Subcutaneous adipose tissue (tissue), 4 donors: Measurements from ENCODE around the gene GRIN2B. TPM values are rescaled to one million over a fixed set of nuclear protein-coding genes. Genes with fewer than 3 reads are reported as not detected.

Experiments used
- total RNA-seq, 4 donors: library from RNA; depleted of rRNA; stranded (reverse); fragments of >200 nt; gene quantifications; one replicate each; pipeline ENCODE4 v1.1.0, GENCODE V29; 2016
- TF ChIP-seq, protein P1 (sequence below): fragments of 450-650 bp; IDR thresholded peaks from one replicate; pipeline ENCODE4 v1.5.1; 2016; ENCODE audit warnings: low read depth, mild to moderate bottlenecking, control low read depth, antibody characterized with exemption, moderate library complexity

Gene GRIN2B
- total RNA-seq = 1 to 10 TPM in 1 of 4 donors, under 1 TPM in 2, not detected in 1; under 0.01 to 2.0 (median 0.34) TPM

- TF ChIP-seq, protein P1, sequence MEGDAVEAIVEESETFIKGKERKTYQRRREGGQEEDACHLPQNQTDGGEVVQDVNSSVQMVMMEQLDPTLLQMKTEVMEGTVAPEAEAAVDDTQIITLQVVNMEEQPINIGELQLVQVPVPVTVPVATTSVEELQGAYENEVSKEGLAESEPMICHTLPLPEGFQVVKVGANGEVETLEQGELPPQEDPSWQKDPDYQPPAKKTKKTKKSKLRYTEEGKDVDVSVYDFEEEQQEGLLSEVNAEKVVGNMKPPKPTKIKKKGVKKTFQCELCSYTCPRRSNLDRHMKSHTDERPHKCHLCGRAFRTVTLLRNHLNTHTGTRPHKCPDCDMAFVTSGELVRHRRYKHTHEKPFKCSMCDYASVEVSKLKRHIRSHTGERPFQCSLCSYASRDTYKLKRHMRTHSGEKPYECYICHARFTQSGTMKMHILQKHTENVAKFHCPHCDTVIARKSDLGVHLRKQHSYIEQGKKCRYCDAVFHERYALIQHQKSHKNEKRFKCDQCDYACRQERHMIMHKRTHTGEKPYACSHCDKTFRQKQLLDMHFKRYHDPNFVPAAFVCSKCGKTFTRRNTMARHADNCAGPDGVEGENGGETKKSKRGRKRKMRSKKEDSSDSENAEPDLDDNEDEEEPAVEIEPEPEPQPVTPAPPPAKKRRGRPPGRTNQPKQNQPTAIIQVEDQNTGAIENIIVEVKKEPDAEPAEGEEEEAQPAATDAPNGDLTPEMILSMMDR = no peak
Observed at GRCh38 chr12:13981296-13981962, at the start of gene GRIN2B. Gene GRIN2B, minus strand, starts transcription at chr12:13981602. Its CDS starts 115,394 bp downstream, at chr12:13866208.

GRCh38 chr12:14026537-14026936 is 45.1 kb upstream of the GRIN2B start:
- TF ChIP-seq, protein P1 = no peak

DNA sequence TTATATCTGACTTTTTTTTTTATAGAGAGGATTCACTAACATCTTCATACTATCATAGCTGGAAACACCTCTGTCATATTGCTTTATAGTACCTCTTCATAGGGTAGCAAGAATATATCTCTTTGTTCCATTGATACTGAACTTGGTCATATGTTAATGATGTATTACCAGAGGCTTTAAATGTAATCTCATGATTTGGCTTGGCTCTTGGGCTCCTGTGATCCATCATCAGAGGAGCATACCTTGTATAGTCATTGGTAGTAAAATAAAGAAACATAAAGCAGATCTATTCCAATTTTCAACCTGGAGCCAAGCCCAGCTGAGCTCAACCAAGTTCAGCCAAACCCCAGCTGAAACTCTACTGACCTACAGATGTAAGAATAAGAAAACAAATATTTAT is 43.2 kb upstream of the GRIN2B start:
- TF ChIP-seq, protein P1 = no peak

GRCh38 chr12:14018080-14018479 is 36.7 kb upstream of the GRIN2B start:
- TF ChIP-seq, protein P1 = no peak

GRCh38 chr12:14010989-14011388 is 29.6 kb upstream of the GRIN2B start:
- TF ChIP-seq, protein P1 = no peak

- TF ChIP-seq, protein P1 = no peak
Observed at GRCh38 chr12:14007639-14008038, 26.2 kb upstream of the GRIN2B start.

- TF ChIP-seq, protein P1 = no peak
Observed at GRCh38 chr12:13992585-13992984, 11.2 kb upstream of the GRIN2B start.
